Heart left ventricle (tissue), 13 donors: Measurements from ENCODE around the gene TUT4.

Experiments used
- POLR2A ChIP-seq, 2 donors: fragments of 450-650 bp; IDR thresholded peaks; one replicate each; pipeline ENCODE4 v1.6.1; 2017; ENCODE audit warnings: antibody characterized with exemption in 2 of 2, mild to moderate bottlenecking in 2 of 2, moderate library complexity in 2 of 2
- TF ChIP-seq, protein P1 (sequence below), 12 donors: fragments of 200-600 bp; sonication (generic) in 4 of 12; IDR thresholded peaks; one replicate each; pipeline versions ENCODE4 v1.5.0 to v1.8.0; 2018 to 2022; ENCODE audit warnings: antibody characterized with exemption in 12 of 12, mild to moderate bottlenecking in 5 of 12
- donor health status: ischemic (EF 13 %, LVEDD 7.1; RV severe dilation, severe dysfunction).
- donor health status: DM: no; HTN: yes; CAD: no.
- donor health status: DM: no; HTN: no; CAD: no.
- donor health status: ischemic (EF 25% LVEDD 6.9; RV normal size, moderate dysfunction).
- donor health status: ischemic (EF 25% LVEDD 5.7; RV mildly dilated, moderate dysfunction).
- donor health status: ischemic (EF 35%, LVEDD 5.7; RV mildly dilated, moderate dysfunction).
- donor health status: nonischemic (EF 11% LVEDD 7.7; RV severe dilation, severe dysfunction).
- donor health status: DM: yes; HTN: yes; CAD: no.
- donor health status: PGD.
- donor health status: ischemic (EF 29% LVEDD 5.4; RV normal size, mild dysfunction).
- donor health status: nonischemic (EF 23%, LVEDD 6.1; RV moderate dilation, normal function).

DNA sequence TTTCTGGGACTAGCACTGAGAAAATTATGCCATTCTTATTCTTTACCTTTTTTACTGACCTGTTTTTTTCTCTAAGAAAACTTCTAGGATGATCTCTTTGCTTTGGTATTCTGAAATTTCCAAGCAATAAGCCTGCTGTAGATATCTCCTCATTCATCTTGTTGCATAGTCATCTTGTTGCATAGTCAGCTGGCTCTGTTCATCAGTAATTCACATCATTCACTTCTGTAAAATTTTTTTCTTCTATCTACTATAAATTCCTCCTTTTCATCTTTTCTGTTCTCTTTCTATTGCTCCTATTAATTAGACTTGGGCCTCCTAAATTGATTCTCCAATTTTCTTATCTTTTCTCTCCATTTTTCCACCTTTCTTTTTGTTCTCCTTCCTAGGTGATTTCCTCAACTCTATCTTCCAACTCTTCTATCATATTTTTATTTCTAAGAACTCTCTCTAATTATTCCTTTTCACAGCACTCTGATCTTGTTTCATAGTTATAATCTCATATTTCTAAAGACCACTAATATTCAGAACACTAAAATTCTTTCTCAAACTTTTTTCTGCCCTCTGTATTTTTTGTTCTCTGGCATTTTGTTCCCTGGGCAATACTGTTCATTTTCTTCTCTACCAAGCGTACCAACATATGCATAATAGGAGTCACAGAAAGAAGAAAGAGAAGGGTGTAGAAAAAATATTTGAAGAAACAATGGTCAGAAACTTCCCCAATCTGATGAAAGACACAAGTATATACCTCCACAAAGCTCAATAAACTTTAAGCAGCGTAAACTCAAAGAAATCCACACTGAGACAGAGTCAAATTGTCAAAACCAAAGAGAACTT lies 17.7 kb downstream of the TUT4 start:
- TF ChIP-seq, protein P1, sequence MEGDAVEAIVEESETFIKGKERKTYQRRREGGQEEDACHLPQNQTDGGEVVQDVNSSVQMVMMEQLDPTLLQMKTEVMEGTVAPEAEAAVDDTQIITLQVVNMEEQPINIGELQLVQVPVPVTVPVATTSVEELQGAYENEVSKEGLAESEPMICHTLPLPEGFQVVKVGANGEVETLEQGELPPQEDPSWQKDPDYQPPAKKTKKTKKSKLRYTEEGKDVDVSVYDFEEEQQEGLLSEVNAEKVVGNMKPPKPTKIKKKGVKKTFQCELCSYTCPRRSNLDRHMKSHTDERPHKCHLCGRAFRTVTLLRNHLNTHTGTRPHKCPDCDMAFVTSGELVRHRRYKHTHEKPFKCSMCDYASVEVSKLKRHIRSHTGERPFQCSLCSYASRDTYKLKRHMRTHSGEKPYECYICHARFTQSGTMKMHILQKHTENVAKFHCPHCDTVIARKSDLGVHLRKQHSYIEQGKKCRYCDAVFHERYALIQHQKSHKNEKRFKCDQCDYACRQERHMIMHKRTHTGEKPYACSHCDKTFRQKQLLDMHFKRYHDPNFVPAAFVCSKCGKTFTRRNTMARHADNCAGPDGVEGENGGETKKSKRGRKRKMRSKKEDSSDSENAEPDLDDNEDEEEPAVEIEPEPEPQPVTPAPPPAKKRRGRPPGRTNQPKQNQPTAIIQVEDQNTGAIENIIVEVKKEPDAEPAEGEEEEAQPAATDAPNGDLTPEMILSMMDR (IDR thresholded peaks at IDR 0.05) = no peak
- TF ChIP-seq POLR2A (IDR thresholded peaks at IDR 0.05) = no peak
